Heart left ventricle (tissue), 16 donors: ENCODE data around the gene CDC25B. TPM values are rescaled to one million over a fixed set of nuclear protein-coding genes. Genes with fewer than 3 reads are reported as not detected.

Source experiments
- ATAC-seq, 4 donors: fragments of 200-7000 bp; cut with Tn5 transposase; one replicate each; pipeline ENCODE4 v1.9.1; 2020 to 2022; ENCODE audit warnings: moderate library complexity in 4 of 4, mild to moderate bottlenecking in 3 of 4, moderate number of reproducible peaks in 1 of 4
- DNase-seq, 5 donors: peaks; one replicate each; pipeline ENCODE4 v3.0.0-alpha.2; 2020
- H3K27ac ChIP-seq, 12 donors: fragments of 200-600 bp; sonication (generic) in 4 of 12; one replicate each; pipeline versions ENCODE4 v1.5.0 to v1.8.0; 2016 to 2022; ENCODE audit warnings: mild to moderate bottlenecking in 2 of 12
- H3K27me3 ChIP-seq, 9 donors: fragments of 200-600 bp; sonication (generic) in 2 of 9; one replicate each; pipeline versions ENCODE4 v1.5.1 to v1.8.0; 2016 to 2022; ENCODE audit warnings: mild to moderate bottlenecking in 3 of 9
- H3K36me3 ChIP-seq, 9 donors: fragments of 200-600 bp; sonication (generic) in 2 of 9; one replicate each; pipeline versions ENCODE4 v1.5.0 to v1.8.0; 2018 to 2022; ENCODE audit warnings: mild to moderate bottlenecking in 2 of 9
- H3K4me1 ChIP-seq, 12 donors: fragments of 200-600 bp; sonication (generic) in 4 of 12; one replicate each; pipeline versions ENCODE4 v1.5.0 to v1.8.0; 2016 to 2022; ENCODE audit warnings: mild to moderate bottlenecking in 3 of 12
- H3K4me3 ChIP-seq, 12 donors: fragments of 200-600 bp; sonication (generic) in 4 of 12; one replicate each; pipeline versions ENCODE4 v1.5.0 to v1.8.0; 2017 to 2022; ENCODE audit warnings: mild to moderate bottlenecking in 9 of 12, moderate library complexity in 4 of 12
- H3K9me3 ChIP-seq, 12 donors: fragments of 200-600 bp; sonication (generic) in 4 of 12; one replicate each; pipeline versions ENCODE4 v1.5.0 to v1.8.0; 2016 to 2022; ENCODE audit warnings: mild to moderate bottlenecking in 1 of 12
- POLR2A ChIP-seq, 2 donors: fragments of 450-650 bp; IDR thresholded peaks; one replicate each; pipeline ENCODE4 v1.6.1; 2017; ENCODE audit warnings: antibody characterized with exemption in 2 of 2, mild to moderate bottlenecking in 2 of 2, moderate library complexity in 2 of 2
- WGBS, 4 donors: extraction: QIAGEN DNeasy Blood & Tissue Kit in 2 of 4; methylation state at CpG; one replicate each; pipeline versions ENCODE4 v1.1.5 to v1.1.7; 2013 to 2018; 5-methylcytosine and 5-hydroxymethylcytosine counted together
- intact Hi-C, 10 donors: fragments of 100-400 bp; cut with DNase I; formaldehyde crosslinking; loops; one replicate each; pipeline versions ENCODE4 v1.11.1 to v1.14.2; 2022
- polyA plus RNA-seq, 2 donors: library from polyadenylated mRNA; stranded (reverse); fragments of 200-250 nt; gene quantifications; one replicate each; pipeline ENCODE4 v1.2.3, GENCODE V29; 2013
- total RNA-seq, 9 donors: library from RNA; depleted of rRNA in 2 of 9; stranded (reverse); fragments of >200 nt in 2 of 9; fragmentation: NEBNext Ultra II Directional in 3 of 9; extraction: Animal tissue kit (Norgen Biotek cat#: 25700) in 3 of 9; gene quantifications; one replicate each; pipeline versions ENCODE4 v1.1.0 to v1.2.4, GENCODE V29; 2016 to 2023
- TF ChIP-seq, protein P1 (sequence below), 12 donors: fragments of 200-600 bp; sonication (generic) in 4 of 12; IDR thresholded peaks; one replicate each; pipeline versions ENCODE4 v1.5.0 to v1.8.0; 2018 to 2022; ENCODE audit warnings: antibody characterized with exemption in 12 of 12, mild to moderate bottlenecking in 5 of 12
- donor health status: ischemic (EF 13 %, LVEDD 7.1; RV severe dilation, severe dysfunction).
- donor health status: healthy with polysubstance abuse.
- donor health status: DM: no; HTN: yes; CAD: no.
- donor health status: DM: no; HTN: no; CAD: no.
- donor health status: ischemic (EF 25% LVEDD 6.9; RV normal size, moderate dysfunction).
- donor health status: ischemic (EF 25% LVEDD 5.7; RV mildly dilated, moderate dysfunction).
- donor health status: healthy.
- donor health status: DM: yes; HTN: yes; CAD: no.
- donor health status: ischemic (EF 35%, LVEDD 5.7; RV mildly dilated, moderate dysfunction).
- donor health status: nonischemic (EF 11% LVEDD 7.7; RV severe dilation, severe dysfunction).
- donor health status: DM: yes; HTN: yes; CAD: no.
- donor health status: PGD.
- donor health status: ischemic (EF 29% LVEDD 5.4; RV normal size, mild dysfunction).
- donor health status: nonischemic (EF 23%, LVEDD 6.1; RV moderate dilation, normal function).

Gene CDC25B
- total and polyA plus RNA-seq, 11 donors: 4.0 to 30.4 (median 8.6) TPM

GRCh38 chr20:3755269-3755668 is 40.8 kb upstream of the CDC25B start:
- 60 to 88% (median 84%) methylated on average over 5 to 7 of the region's 7 CpGs for WGBS, 4 donors
- no peak for TF ChIP-seq POLR2A (IDR thresholded peaks at IDR 0.05)
- TF ChIP-seq, protein P1, sequence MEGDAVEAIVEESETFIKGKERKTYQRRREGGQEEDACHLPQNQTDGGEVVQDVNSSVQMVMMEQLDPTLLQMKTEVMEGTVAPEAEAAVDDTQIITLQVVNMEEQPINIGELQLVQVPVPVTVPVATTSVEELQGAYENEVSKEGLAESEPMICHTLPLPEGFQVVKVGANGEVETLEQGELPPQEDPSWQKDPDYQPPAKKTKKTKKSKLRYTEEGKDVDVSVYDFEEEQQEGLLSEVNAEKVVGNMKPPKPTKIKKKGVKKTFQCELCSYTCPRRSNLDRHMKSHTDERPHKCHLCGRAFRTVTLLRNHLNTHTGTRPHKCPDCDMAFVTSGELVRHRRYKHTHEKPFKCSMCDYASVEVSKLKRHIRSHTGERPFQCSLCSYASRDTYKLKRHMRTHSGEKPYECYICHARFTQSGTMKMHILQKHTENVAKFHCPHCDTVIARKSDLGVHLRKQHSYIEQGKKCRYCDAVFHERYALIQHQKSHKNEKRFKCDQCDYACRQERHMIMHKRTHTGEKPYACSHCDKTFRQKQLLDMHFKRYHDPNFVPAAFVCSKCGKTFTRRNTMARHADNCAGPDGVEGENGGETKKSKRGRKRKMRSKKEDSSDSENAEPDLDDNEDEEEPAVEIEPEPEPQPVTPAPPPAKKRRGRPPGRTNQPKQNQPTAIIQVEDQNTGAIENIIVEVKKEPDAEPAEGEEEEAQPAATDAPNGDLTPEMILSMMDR (IDR thresholded peaks at IDR 0.05): no peak
- peak in 1 of 5 donors; percentile 13 for DNase-seq
- no peaks in the 10 kb centered on the region for H3K9me3 ChIP-seq
- intact Hi-C loops: loop anchor here in 1 of 10 donors (2.0 kb wide), 1 partner anchor 20 kb away; no protein-coding TSS in a partner anchor
- no peak for ATAC-seq
- no peak overlapping the region for H3K4me3 ChIP-seq
- H3K27ac ChIP-seq: no peak overlapping the region
- peaks cover 0 to 41% (median 14%) of the 10 kb centered on the region in 9 donors for H3K36me3 ChIP-seq
- peaks cover 0 to 5% (median 0%) of the 10 kb centered on the region in 9 donors for H3K27me3 ChIP-seq
- H3K4me1 ChIP-seq: peaks cover 0 to 51% (median 11%) of the 10 kb centered on the region in 12 donors

- TF ChIP-seq, protein P1 (IDR thresholded peaks at IDR 0.05): no peak
- TF ChIP-seq POLR2A (IDR thresholded peaks at IDR 0.05): no peak
- H3K9me3 ChIP-seq: no peaks in the 10 kb centered on the region
- no peak for DNase-seq
- peaks cover 0 to 4% (median 0%) of the 10 kb centered on the region in 9 donors for H3K27me3 ChIP-seq
- H3K4me3 ChIP-seq: no peak overlapping the region
- peaks cover 0 to 34% (median 7%) of the 10 kb centered on the region in 9 donors for H3K36me3 ChIP-seq
- WGBS, 4 donors: 72 to 93% (median 74%) methylated on average over 2 to 5 of the region's 5 CpGs
- H3K27ac ChIP-seq: peak overlapping the region in 3 of 12 donors; percentile 5 to 60 (median 33)
- no peak for ATAC-seq
- peaks cover 0 to 48% (median 11%) of the 10 kb centered on the region in 12 donors for H3K4me1 ChIP-seq
- intact Hi-C loops: loop anchor here in 1 of 10 donors (2.0 kb wide), 1 partner anchor 19 kb away; no protein-coding TSS in a partner anchor
These were observed 40.2 kb upstream of the CDC25B start for GRCh38 chr20:3755814-3756480.

GRCh38 chr20:3757268-3757667 is 38.8 kb upstream of the CDC25B start:
- peaks cover 0 to 36% (median 9%) of the 10 kb centered on the region in 12 donors for H3K4me1 ChIP-seq
- no peak for DNase-seq
- H3K27me3 ChIP-seq: no peaks in the 10 kb centered on the region
- H3K27ac ChIP-seq: peak overlapping the region in 9 of 12 donors; percentile 39 to 78 (median 61)
- WGBS, 4 donors: 74 to 83% (median 82%) methylated on average over 2 of the region's 2 CpGs
- no peak for TF ChIP-seq POLR2A (IDR thresholded peaks at IDR 0.05)
- TF ChIP-seq, protein P1 (IDR thresholded peaks at IDR 0.05): no peak
- no peaks in the 10 kb centered on the region for H3K9me3 ChIP-seq
- ATAC-seq: no peak
- H3K36me3 ChIP-seq: peaks cover 0 to 24% (median 0%) of the 10 kb centered on the region in 9 donors
- intact Hi-C loops: no loop called here
- no peak overlapping the region for H3K4me3 ChIP-seq

DNA sequence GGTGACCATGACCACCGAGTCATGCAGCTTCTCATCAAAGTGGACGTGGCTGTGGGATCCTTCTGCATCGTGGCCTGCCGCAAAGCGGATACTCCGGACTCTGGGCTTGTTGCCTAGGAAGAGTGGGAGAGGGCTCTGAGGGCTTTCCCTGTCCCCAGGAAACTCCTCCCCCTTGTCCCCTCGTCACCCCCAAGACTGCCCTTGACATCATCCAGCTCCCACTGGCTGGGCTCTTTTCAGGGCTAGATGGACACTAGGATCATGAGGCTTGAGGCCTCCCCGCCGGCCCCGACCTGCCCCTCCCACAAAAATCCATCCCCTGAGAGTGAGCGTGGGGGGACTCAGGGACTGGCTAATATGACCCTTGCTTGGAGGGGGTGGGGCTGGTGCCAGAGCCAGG is 37.5 kb upstream of the CDC25B start:
- peak in 3 of 5 donors; percentile 55 to 60 (median 59) for DNase-seq
- H3K27me3 ChIP-seq: no peaks in the 10 kb centered on the region
- H3K4me3 ChIP-seq: no peak overlapping the region
- no peaks in the 10 kb centered on the region for H3K9me3 ChIP-seq
- intact Hi-C loops: no loop called here
- peak in 2 of 4 donors; percentile 43 to 50 for ATAC-seq
- peaks cover 0 to 24% (median 0%) of the 10 kb centered on the region in 9 donors for H3K36me3 ChIP-seq
- peak overlapping the region in 11 of 12 donors; percentile 35 to 78 (median 60) for H3K27ac ChIP-seq
- 40 to 62% (median 54%) methylated on average over 1 to 11 of the region's 11 CpGs; no CpG with 5 or more reads in 1 of the 4 donors for WGBS, 4 donors
- TF ChIP-seq, protein P1 (IDR thresholded peaks at IDR 0.05): no peak
- peaks cover 0 to 24% (median 4%) of the 10 kb centered on the region in 12 donors for H3K4me1 ChIP-seq
